ENCODE results near the gene TEN1.

DNA sequence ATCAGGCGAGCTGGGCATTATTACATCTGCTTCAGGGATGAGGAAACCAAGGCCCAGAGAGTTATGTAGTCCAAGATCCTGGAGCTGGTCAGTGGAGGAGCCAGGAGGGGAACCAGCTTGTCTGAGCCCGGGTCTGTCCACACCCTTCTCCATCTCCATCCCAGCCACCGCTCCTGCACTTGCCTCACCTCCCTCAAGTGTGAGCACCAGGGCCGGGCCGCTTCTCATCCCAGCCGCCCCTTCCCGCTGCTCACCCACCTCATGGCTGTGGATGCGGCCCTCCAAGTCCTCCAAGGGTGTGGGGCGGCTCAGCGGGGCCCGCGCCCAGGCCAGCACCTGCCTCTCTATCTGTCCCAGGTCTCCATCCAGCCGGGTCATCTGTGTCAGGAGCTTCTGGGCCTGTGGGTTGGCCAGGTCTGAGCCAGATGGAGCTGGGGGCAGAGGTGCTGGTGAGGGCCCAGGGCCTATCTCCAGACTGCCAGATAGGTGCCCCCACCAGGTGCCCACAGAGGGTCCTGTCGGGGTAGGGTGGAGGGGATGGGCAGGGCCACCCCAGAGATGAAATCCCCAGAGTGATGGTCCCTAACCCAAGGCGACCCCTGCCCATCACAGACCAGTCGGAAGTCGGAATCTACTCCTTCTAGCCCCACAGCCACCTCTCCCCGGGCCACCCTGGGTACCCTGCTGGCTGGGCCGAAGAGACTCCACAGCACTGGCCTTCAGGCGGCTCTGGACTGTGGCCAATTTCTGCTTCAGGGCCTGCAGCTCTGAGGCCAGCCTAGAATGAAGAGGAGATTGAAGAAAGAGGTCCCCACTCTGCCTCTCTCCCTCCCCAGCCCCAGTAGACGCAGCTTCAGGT lies 38.7 kb downstream of the TEN1 start:
- TF ChIP-seq, protein P1, sequence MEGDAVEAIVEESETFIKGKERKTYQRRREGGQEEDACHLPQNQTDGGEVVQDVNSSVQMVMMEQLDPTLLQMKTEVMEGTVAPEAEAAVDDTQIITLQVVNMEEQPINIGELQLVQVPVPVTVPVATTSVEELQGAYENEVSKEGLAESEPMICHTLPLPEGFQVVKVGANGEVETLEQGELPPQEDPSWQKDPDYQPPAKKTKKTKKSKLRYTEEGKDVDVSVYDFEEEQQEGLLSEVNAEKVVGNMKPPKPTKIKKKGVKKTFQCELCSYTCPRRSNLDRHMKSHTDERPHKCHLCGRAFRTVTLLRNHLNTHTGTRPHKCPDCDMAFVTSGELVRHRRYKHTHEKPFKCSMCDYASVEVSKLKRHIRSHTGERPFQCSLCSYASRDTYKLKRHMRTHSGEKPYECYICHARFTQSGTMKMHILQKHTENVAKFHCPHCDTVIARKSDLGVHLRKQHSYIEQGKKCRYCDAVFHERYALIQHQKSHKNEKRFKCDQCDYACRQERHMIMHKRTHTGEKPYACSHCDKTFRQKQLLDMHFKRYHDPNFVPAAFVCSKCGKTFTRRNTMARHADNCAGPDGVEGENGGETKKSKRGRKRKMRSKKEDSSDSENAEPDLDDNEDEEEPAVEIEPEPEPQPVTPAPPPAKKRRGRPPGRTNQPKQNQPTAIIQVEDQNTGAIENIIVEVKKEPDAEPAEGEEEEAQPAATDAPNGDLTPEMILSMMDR (conservative IDR thresholded peaks at IDR 0.05; ENCODE audit: low read depth, low read length), result no peak
- TF ChIP-seq POLR2A (IDR thresholded peaks at IDR 0.05; ENCODE audit: low read depth, low read length), result no peak
- no peak for TF ChIP-seq RAD21 (IDR thresholded peaks at IDR 0.05; ENCODE audit: low read length)
- no peak for TF ChIP-seq BHLHE40 (IDR thresholded peaks at IDR 0.05; ENCODE audit: low read depth, low read length)
- no peak for TF ChIP-seq RCOR1 (IDR thresholded peaks at IDR 0.05; ENCODE audit: insufficient replicate concordance, low read length)
- TF ChIP-seq, protein P2, sequence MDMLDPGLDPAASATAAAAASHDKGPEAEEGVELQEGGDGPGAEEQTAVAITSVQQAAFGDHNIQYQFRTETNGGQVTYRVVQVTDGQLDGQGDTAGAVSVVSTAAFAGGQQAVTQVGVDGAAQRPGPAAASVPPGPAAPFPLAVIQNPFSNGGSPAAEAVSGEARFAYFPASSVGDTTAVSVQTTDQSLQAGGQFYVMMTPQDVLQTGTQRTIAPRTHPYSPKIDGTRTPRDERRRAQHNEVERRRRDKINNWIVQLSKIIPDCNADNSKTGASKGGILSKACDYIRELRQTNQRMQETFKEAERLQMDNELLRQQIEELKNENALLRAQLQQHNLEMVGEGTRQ (IDR thresholded peaks at IDR 0.05; ENCODE audit: low read depth, low read length), result no peak
- no peak for TF ChIP-seq MAFK (IDR thresholded peaks at IDR 0.05; ENCODE audit: low read depth, low read length)
- no peak for TF ChIP-seq SMC3 (IDR thresholded peaks at IDR 0.05; ENCODE audit: low read depth, low read length)
- no peak for TF ChIP-seq RFX5 (IDR thresholded peaks at IDR 0.05; ENCODE audit: low read depth, low read length)
- no peak for TF ChIP-seq FOS (IDR thresholded peaks at IDR 0.05; ENCODE audit: low read depth, low read length)
- TF ChIP-seq, protein P3, sequence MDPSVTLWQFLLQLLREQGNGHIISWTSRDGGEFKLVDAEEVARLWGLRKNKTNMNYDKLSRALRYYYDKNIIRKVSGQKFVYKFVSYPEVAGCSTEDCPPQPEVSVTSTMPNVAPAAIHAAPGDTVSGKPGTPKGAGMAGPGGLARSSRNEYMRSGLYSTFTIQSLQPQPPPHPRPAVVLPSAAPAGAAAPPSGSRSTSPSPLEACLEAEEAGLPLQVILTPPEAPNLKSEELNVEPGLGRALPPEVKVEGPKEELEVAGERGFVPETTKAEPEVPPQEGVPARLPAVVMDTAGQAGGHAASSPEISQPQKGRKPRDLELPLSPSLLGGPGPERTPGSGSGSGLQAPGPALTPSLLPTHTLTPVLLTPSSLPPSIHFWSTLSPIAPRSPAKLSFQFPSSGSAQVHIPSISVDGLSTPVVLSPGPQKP (IDR thresholded peaks at IDR 0.05; ENCODE audit: borderline replicate concordance, low read depth, low read length), result no peak
